CD8-positive, alpha-beta memory T cell (primary cell): ENCODE results near the gene GLI2. TPM values are rescaled to one million over a fixed set of nuclear protein-coding genes. Genes with fewer than 3 reads are reported as not detected.

ENCODE experiments used
- CTCF ChIA-PET: fragments of 350-600 bp; sonication (Branson Sonifier 250); formaldehyde crosslinking; loops from one replicate; lab custom pipeline; 2021; ENCODE audit warnings: antibody characterized with exemption; lab: Charles Lee
- POLR2A ChIA-PET: fragments of 350-600 bp; sonication (Branson Sonifier 250); formaldehyde crosslinking; loops from one replicate; lab custom pipeline; 2021; ENCODE audit warnings: antibody characterized with exemption; lab: Charles Lee
- DNase-seq, 5 donors: peaks; one replicate each; pipeline versions ENCODE4 v3.0.0 to v3.0.0-alpha.2; 2020 to 2022; ENCODE audit warnings: mixed read lengths in 1 of 5
- H3K27ac ChIP-seq: one replicate; pipeline ENCODE4 v1.7.0; 2013; ENCODE audit warnings: low read depth, mild to moderate bottlenecking, low read length, moderate library complexity
- H3K27me3 ChIP-seq: 2 replicates; pipeline ENCODE4 v1.7.0; 2013; ENCODE audit warnings: low read length, mild to moderate bottlenecking; ENCODE audit not compliant: insufficient read depth, poor library complexity, severe bottlenecking
- H3K36me3 ChIP-seq: 2 replicates; pipeline ENCODE4 v1.7.0; 2013; ENCODE audit warnings: mild to moderate bottlenecking, low read length, moderate library complexity; ENCODE audit not compliant: insufficient read depth
- H3K4me1 ChIP-seq: 2 replicates; pipeline ENCODE4 v1.7.0; 2013; ENCODE audit warnings: mild to moderate bottlenecking, low read length, moderate library complexity; ENCODE audit not compliant: insufficient read depth
- H3K4me3 ChIP-seq: 2 replicates; pipeline ENCODE4 v1.7.0; 2013; ENCODE audit warnings: mild to moderate bottlenecking, low read length
- H3K9me3 ChIP-seq: 2 replicates; pipeline ENCODE4 v1.7.0; 2013; ENCODE audit warnings: mild to moderate bottlenecking, low read length
- H3K27ac Mint-ChIP-seq, 8 donors: one replicate each; pipeline ENCODE4 v1.8.0; 2020 to 2021; ENCODE audit warnings: mixed read lengths in 8 of 8, mild to moderate bottlenecking in 6 of 8, inconsistent platforms in 3 of 8, moderate library complexity in 3 of 8
- H3K27me3 Mint-ChIP-seq, 2 donors: one replicate each; pipeline ENCODE4 v1.8.0; 2020 to 2021; ENCODE audit warnings: mixed read lengths in 2 of 2, mild to moderate bottlenecking in 1 of 2, moderate library complexity in 1 of 2
- H3K36me3 Mint-ChIP-seq, 3 donors: one replicate each; pipeline ENCODE4 v1.8.0; 2020 to 2021; ENCODE audit warnings: mixed read lengths in 3 of 3, inconsistent platforms in 1 of 3, mild to moderate bottlenecking in 1 of 3
- H3K4me1 Mint-ChIP-seq, 3 donors: one replicate each; pipeline ENCODE4 v1.8.0; 2020 to 2021; ENCODE audit warnings: mixed read lengths in 3 of 3, inconsistent platforms in 1 of 3, mild to moderate bottlenecking in 1 of 3
- H3K4me3 Mint-ChIP-seq, 7 donors: one replicate each; pipeline ENCODE4 v1.8.0; 2020 to 2021; ENCODE audit warnings: mixed read lengths in 7 of 7, mild to moderate bottlenecking in 6 of 7, moderate library complexity in 4 of 7, inconsistent platforms in 2 of 7
- H3K9me3 Mint-ChIP-seq, 5 donors: one replicate each; pipeline ENCODE4 v1.8.0; 2020 to 2022; ENCODE audit warnings: mixed read lengths in 5 of 5, mild to moderate bottlenecking in 3 of 5, moderate library complexity in 2 of 5, inconsistent platforms in 1 of 5
- polyA plus RNA-seq: library from polyadenylated mRNA; unstranded; fragments of 300-500 nt; fragmentation: Illumina TruSeq; gene quantifications from one replicate; pipeline ENCODE4 v1.2.3, GENCODE V29; 2021
- total RNA-seq, 2 experiments: library from RNA; stranded (reverse); gene quantifications; one replicate each; pipeline ENCODE4 v1.2.3, GENCODE V29; 2021

The GLI2 gene
- total and polyA plus RNA-seq, 3 experiments from 2014 or later, result not detected

GRCh38 chr2:120769787-120770120 lies 34.1 kb downstream of the GLI2 start:
- no peaks in the 10 kb centered on the region for H3K9me3 Mint-ChIP-seq
- H3K4me3 Mint-ChIP-seq, result no peak overlapping the region
- CTCF ChIA-PET, result no interaction called here
- no peaks in the 10 kb centered on the region for H3K36me3 Mint-ChIP-seq
- peak in 1 of 5 donors; percentile 15 for DNase-seq
- H3K27ac ChIP-seq, result no peak overlapping the region
- no peaks in the 10 kb centered on the region for H3K27me3 ChIP-seq
- POLR2A ChIA-PET, result no interaction called here
- H3K4me3 ChIP-seq, result no peak overlapping the region
- peaks cover 0 to 1% of the 10 kb centered on the region in 2 donors for H3K27me3 Mint-ChIP-seq
- no peaks in the 10 kb centered on the region for H3K4me1 Mint-ChIP-seq
- H3K27ac Mint-ChIP-seq, result no peak overlapping the region
- H3K36me3 ChIP-seq, result no peaks in the 10 kb centered on the region
- H3K4me1 ChIP-seq, result no peaks in the 10 kb centered on the region
- H3K9me3 ChIP-seq, result no peaks in the 10 kb centered on the region

GRCh38 chr2:120770176-120770575 lies 34.5 kb downstream of the GLI2 start:
- no peak overlapping the region for H3K27ac ChIP-seq
- peak in 1 of 5 donors; percentile 15 for DNase-seq
- ChIA-PET CTCF (no interaction called here), POLR2A (no interaction called here)
- no peaks in the 10 kb centered on the region for H3K27me3 ChIP-seq
- H3K36me3 ChIP-seq, result no peaks in the 10 kb centered on the region
- Mint-ChIP-seq H3K27me3 (peaks cover 0 to 1% of the 10 kb centered on the region in 2 donors), H3K9me3 (no peaks in the 10 kb centered on the region), H3K4me1 (no peaks in the 10 kb centered on the region), H3K4me3 (no peak overlapping the region), H3K27ac (no peak overlapping the region), H3K36me3 (no peaks in the 10 kb centered on the region)
- no peaks in the 10 kb centered on the region for H3K9me3 ChIP-seq
- H3K4me1 ChIP-seq, result no peaks in the 10 kb centered on the region
- no peak overlapping the region for H3K4me3 ChIP-seq

- CTCF ChIA-PET, result no interaction called here
- POLR2A ChIA-PET, result no interaction called here
- no peaks in the 10 kb centered on the region for H3K36me3 Mint-ChIP-seq
These were observed 35.0 kb downstream of the GLI2 start for GRCh38 chr2:120770641-120771040.

GRCh38 chr2:120771111-120771780 lies 35.6 kb downstream of the GLI2 start:
- Histone ChIP-seq H3K27me3 (no peaks in the 10 kb centered on the region), H3K27ac (no peak overlapping the region), H3K9me3 (no peaks in the 10 kb centered on the region), H3K36me3 (no peaks in the 10 kb centered on the region), H3K4me1 (no peaks in the 10 kb centered on the region), H3K4me3 (no peak overlapping the region)
- POLR2A ChIA-PET, result no interaction called here
- CTCF ChIA-PET, result no interaction called here
- no peaks in the 10 kb centered on the region for H3K36me3 Mint-ChIP-seq
- peaks cover 0 to 1% of the 10 kb centered on the region in 2 donors for H3K27me3 Mint-ChIP-seq
- H3K27ac Mint-ChIP-seq, result no peak overlapping the region
- H3K4me1 Mint-ChIP-seq, result no peaks in the 10 kb centered on the region
- no peak overlapping the region for H3K4me3 Mint-ChIP-seq
- DNase-seq, result peak in 1 of 5 donors; percentile 30
- no peaks in the 10 kb centered on the region for H3K9me3 Mint-ChIP-seq

More at GRCh38 chr2:120770641-120771040, 35.0 kb downstream of the GLI2 start:
- H3K4me3 ChIP-seq, result no peak overlapping the region
- peak in 1 of 5 donors; percentile 35 for DNase-seq
- H3K27ac Mint-ChIP-seq, result no peak overlapping the region
- no peaks in the 10 kb centered on the region for H3K9me3 Mint-ChIP-seq
- no peak overlapping the region for H3K4me3 Mint-ChIP-seq
- H3K36me3 ChIP-seq, result no peaks in the 10 kb centered on the region
- no peaks in the 10 kb centered on the region for H3K4me1 ChIP-seq
- H3K9me3 ChIP-seq, result no peaks in the 10 kb centered on the region
- H3K27ac ChIP-seq, result no peak overlapping the region
- H3K4me1 Mint-ChIP-seq, result no peaks in the 10 kb centered on the region
- H3K27me3 ChIP-seq, result no peaks in the 10 kb centered on the region
- H3K27me3 Mint-ChIP-seq, result peaks cover 0 to 1% of the 10 kb centered on the region in 2 donors

- DNase-seq, result peak in 1 of 5 donors; percentile 38
- ChIA-PET POLR2A (no interaction called here), CTCF (no interaction called here)
- Mint-ChIP-seq H3K27ac (no peak overlapping the region), H3K4me1 (no peaks in the 10 kb centered on the region), H3K9me3 (no peaks in the 10 kb centered on the region), H3K36me3 (no peaks in the 10 kb centered on the region), H3K27me3 (peaks cover 0 to 1% of the 10 kb centered on the region in 2 donors), H3K4me3 (no peak overlapping the region)
- Histone ChIP-seq H3K27me3 (no peaks in the 10 kb centered on the region), H3K4me3 (no peak overlapping the region), H3K27ac (no peak overlapping the region), H3K4me1 (no peaks in the 10 kb centered on the region), H3K36me3 (no peaks in the 10 kb centered on the region), H3K9me3 (no peaks in the 10 kb centered on the region)
These were observed 36.1 kb downstream of the GLI2 start for GRCh38 chr2:120771781-120772208.

- Histone ChIP-seq H3K27ac (no peak overlapping the region), H3K36me3 (no peaks in the 10 kb centered on the region), H3K9me3 (no peaks in the 10 kb centered on the region), H3K4me1 (no peaks in the 10 kb centered on the region), H3K27me3 (no peaks in the 10 kb centered on the region), H3K4me3 (no peak overlapping the region)
- H3K4me1 Mint-ChIP-seq, result no peaks in the 10 kb centered on the region
- peaks cover 0 to 1% of the 10 kb centered on the region in 2 donors for H3K27me3 Mint-ChIP-seq
- H3K4me3 Mint-ChIP-seq, result no peak overlapping the region
- no peaks in the 10 kb centered on the region for H3K36me3 Mint-ChIP-seq
- POLR2A ChIA-PET, result no interaction called here
- no peaks in the 10 kb centered on the region for H3K9me3 Mint-ChIP-seq
- no peak overlapping the region for H3K27ac Mint-ChIP-seq
- DNase-seq, result peak in 1 of 5 donors; percentile 19
- CTCF ChIA-PET, result no interaction called here
These were observed 36.6 kb downstream of the GLI2 start for GRCh38 chr2:120772261-120772660.

- Histone ChIP-seq H3K4me1 (no peaks in the 10 kb centered on the region), H3K9me3 (no peaks in the 10 kb centered on the region), H3K36me3 (no peaks in the 10 kb centered on the region), H3K4me3 (no peak overlapping the region), H3K27me3 (no peaks in the 10 kb centered on the region), H3K27ac (no peak overlapping the region)
- no peaks in the 10 kb centered on the region for H3K9me3 Mint-ChIP-seq
- CTCF ChIA-PET, result no interaction called here
- no peaks in the 10 kb centered on the region for H3K4me1 Mint-ChIP-seq
- H3K27me3 Mint-ChIP-seq, result peaks cover 0 to 1% of the 10 kb centered on the region in 2 donors
- no peak overlapping the region for H3K27ac Mint-ChIP-seq
- POLR2A ChIA-PET, result no interaction called here
- no peaks in the 10 kb centered on the region for H3K36me3 Mint-ChIP-seq
- H3K4me3 Mint-ChIP-seq, result no peak overlapping the region
- peak in 1 of 5 donors; percentile 21 for DNase-seq
These were observed 37.6 kb downstream of the GLI2 start for GRCh38 chr2:120773186-120773800.

- Histone ChIP-seq H3K4me3 (no peak overlapping the region), H3K27ac (no peak overlapping the region), H3K36me3 (no peaks in the 10 kb centered on the region), H3K9me3 (no peaks in the 10 kb centered on the region), H3K27me3 (no peaks in the 10 kb centered on the region), H3K4me1 (no peaks in the 10 kb centered on the region)
- no peaks in the 10 kb centered on the region for H3K4me1 Mint-ChIP-seq
- H3K27ac Mint-ChIP-seq, result no peak overlapping the region
- H3K27me3 Mint-ChIP-seq, result peaks cover 0 to under 1% of the 10 kb centered on the region in 2 donors
- CTCF ChIA-PET, result no interaction called here
- H3K36me3 Mint-ChIP-seq, result no peaks in the 10 kb centered on the region
- H3K9me3 Mint-ChIP-seq, result no peaks in the 10 kb centered on the region
- DNase-seq, result peak in 1 of 5 donors; percentile 22
- no peak overlapping the region for H3K4me3 Mint-ChIP-seq
- POLR2A ChIA-PET, result no interaction called here
These were observed 39.0 kb downstream of the GLI2 start for GRCh38 chr2:120774557-120775160.
